ENCODE results near the gene RANBP1. TPM values are rescaled to one million over a fixed set of nuclear protein-coding genes. Genes with fewer than 3 reads are reported as not detected.

RANBP1 gene
- total and polyA plus RNA-seq, 2 of the 13 experiments (the other 11 are each of a cell fraction or from before 2014, with no cell fraction given) = 181 to 492 TPM

- intact Hi-C loops (cut with micrococcal nuclease; ENCODE audit: unreplicated experiment) (no loop called here), in situ Hi-C loops (cut with HindIII; ENCODE audit: extremely low pct_ligation_motif_present, low pct_unique_long_range_greater_than_20kb) (no loop called here)
- no peak overlapping the region for H3K9ac ChIP-seq (ENCODE audit: insufficient read depth, low read depth, low read length)
- 92% methylated on average over 8 of the region's 17 CpGs for WGBS (ENCODE audit: low lambda C conversion rate)
- CTCF ChIA-PET (ENCODE audit: low intra/inter-chr PET ratio, low total read pairs) = no interaction called here
- H3K27ac ChIP-seq (ENCODE audit: extremely low read length, insufficient read depth, low read length) = no peak overlapping the region
- no peak for ATAC-seq
- BruUV-seq (replicated peaks) = no TSS peak
- POLR2A ChIA-PET = no interaction called here
- H3K27me3 ChIP-seq (ENCODE audit: control insufficient read depth in 1 of 2, insufficient read depth in 2 of 2, low read length in 2 of 2) = no peaks in the 10 kb centered on the region
- no peak overlapping the region for H2AFZ ChIP-seq (ENCODE audit: low read length)
- no peak for DNase-seq (ENCODE audit: low spot score)
- peaks cover 5% of the 10 kb centered on the region; the same call in 1 of the 2 replicates for H4K20me1 ChIP-seq (ENCODE audit: insufficient read depth, low read length)
- no peaks in the 10 kb centered on the region for H3K9me3 ChIP-seq (ENCODE audit: low read length)
- TF ChIP-seq RORA (CRISPR knock-in tag; IDR thresholded peaks at IDR 0.05) (no peak), ATF6 (CRISPR knock-in tag; conservative IDR thresholded peaks at IDR 0.05) (no peak), GABPA (IDR thresholded peaks at IDR 0.05; ENCODE audit: low read depth, low read length) (no peak), GABPA (CRISPR knock-in tag; IDR thresholded peaks at IDR 0.05; ENCODE audit: low read depth) (no peak), ZNF224 (CRISPR knock-in tag; IDR thresholded peaks at IDR 0.05) (no peak), ZNF75D (CRISPR knock-in tag; IDR thresholded peaks at IDR 0.05; ENCODE audit: borderline replicate concordance) (no peak), FOXC1 (CRISPR knock-in tag; IDR thresholded peaks at IDR 0.05; ENCODE audit: borderline replicate concordance) (no peak), ZNF230 (CRISPR knock-in tag; IDR thresholded peaks at IDR 0.05) (no peak), RNF2 (conservative IDR thresholded peaks at IDR 0.05; ENCODE audit: low read depth) (no peak)
- H3K79me2 ChIP-seq (ENCODE audit: insufficient read depth, low read length) = peaks cover 26% of the 10 kb centered on the region
- no peak overlapping the region for H3K4me3 ChIP-seq (replicated peaks in 1 of 3; ENCODE audit: insufficient read depth in 1 of 3, low read depth in 2 of 3, low read length in 3 of 3)
- no peak for FAIRE-seq
- H3K36me3 ChIP-seq (replicated peaks in 1 of 2; ENCODE audit: control insufficient read depth in 1 of 2, insufficient read depth in 2 of 2, low read length in 2 of 2) = peaks cover 70 to 88% of the 10 kb centered on the region in 2 experiments
- H3K4me1 ChIP-seq (ENCODE audit: insufficient read depth, low read length) = peaks cover 12% of the 10 kb centered on the region
- no peak overlapping the region for H3K4me2 ChIP-seq (ENCODE audit: low read depth, low read length)
Observed at GRCh38 chr22:20089226-20089976, 26.5 kb upstream of the RANBP1 start.
